GM08714 (cell line): ENCODE measurements around the gene NPPA.

Source experiments
- H3K4me3 ChIP-seq: fragments of 200-500 bp; sonication (Bioruptor generic); 2 replicates; pipeline ENCODE4 v1.5.1; 2014; ENCODE audit warnings: mild to moderate bottlenecking, low read length, inconsistent platforms
- ZNF274 ChIP-seq: IDR thresholded peaks from 2 replicates; pipeline ENCODE4 v1.6.1; 2012; ENCODE audit warnings: mild to moderate bottlenecking, low read depth, low read length

The NPPA gene

DNA sequence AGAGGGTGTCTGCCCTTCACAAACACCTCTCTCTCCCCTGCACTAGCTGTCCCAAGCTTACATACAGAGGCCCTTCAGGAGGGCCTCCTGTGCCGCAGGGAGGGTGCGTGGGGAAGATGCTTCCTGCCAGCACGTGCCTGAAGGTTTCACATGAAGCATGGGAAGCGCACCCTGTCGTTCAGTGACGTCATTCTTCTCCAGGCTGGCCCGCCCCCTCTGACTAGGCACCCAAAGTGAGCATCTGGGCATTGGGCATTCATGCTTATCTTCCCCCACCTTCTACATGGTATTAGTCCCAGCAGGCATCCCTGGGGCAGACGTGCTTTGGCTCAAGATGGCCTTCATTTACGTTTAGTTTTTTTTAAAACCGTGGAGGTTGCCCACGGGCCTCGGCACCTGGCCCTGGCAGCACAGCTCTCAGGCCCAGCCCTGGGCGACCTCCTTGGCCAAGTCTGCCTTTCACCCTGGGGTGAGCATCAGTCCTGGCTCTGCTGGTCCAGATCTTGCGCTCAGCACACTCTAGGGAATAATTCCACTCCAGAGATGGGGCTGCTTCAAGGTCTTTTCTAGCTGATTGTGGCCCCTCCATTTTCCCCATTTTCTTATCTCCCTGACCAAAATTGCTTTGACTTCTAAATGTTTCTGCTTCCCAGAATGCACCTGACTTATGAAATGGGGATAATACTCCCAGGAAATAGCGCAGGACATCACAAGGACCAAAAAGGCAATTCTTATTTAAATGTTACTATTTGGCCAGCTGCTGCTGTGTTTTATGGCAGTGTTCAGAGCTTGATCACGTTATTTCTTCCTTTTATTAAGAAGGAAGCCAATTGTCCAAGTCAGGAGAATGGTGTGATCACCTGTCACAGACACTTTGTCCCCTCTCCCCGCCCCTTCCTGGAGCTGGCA, 6.1 kb downstream of the NPPA start:
- TF ChIP-seq ZNF274 = no peak
- no peak overlapping the region for H3K4me3 ChIP-seq

DNA sequence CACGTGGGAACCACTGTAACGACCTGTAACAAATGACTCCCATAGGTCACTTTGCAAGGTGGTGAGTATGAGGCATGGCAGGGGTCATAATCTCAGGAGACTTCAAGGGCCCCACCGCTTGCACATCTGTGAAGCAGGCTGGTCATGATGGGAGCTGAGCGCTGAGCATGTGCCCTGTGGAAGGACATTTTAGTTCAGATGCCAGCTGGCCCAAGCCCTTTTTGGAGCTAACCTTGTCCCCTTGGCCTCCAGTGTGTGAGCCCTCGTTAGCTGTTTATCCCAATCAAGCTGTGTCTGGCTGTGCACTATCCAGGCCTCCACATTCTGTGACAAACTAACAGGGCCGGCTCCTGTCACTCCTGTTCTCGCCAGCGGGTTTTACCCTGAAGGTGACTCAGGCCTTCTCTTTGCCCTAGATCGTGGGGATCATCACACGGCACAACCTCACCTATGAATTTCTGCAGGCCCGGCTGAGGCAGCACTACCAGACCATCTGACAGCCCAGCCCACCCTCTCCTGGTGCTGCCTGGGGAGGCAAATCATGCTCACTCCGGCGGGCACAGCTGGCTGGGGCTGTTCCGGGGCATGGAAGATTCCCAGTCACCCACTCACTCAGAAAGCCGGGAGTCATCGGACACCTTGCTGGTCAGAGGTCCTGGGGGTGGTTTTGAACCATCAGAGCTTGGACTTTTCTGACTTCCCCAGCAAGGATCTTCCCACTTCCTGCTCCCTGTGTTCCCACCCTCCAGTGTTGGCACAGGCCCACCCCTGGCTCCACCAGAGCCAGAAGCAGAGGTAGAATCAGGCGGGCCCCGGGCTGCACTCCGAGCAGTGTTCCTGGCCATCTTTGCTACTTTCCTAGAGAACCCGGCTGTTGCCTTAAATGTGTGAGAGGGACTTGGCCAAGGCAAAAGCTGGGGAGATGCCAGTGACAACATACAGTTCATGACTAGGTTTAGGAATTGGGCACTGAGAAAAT, 7.6 kb downstream of the NPPA start:
- no peak overlapping the region for H3K4me3 ChIP-seq
- no peak for TF ChIP-seq ZNF274

DNA sequence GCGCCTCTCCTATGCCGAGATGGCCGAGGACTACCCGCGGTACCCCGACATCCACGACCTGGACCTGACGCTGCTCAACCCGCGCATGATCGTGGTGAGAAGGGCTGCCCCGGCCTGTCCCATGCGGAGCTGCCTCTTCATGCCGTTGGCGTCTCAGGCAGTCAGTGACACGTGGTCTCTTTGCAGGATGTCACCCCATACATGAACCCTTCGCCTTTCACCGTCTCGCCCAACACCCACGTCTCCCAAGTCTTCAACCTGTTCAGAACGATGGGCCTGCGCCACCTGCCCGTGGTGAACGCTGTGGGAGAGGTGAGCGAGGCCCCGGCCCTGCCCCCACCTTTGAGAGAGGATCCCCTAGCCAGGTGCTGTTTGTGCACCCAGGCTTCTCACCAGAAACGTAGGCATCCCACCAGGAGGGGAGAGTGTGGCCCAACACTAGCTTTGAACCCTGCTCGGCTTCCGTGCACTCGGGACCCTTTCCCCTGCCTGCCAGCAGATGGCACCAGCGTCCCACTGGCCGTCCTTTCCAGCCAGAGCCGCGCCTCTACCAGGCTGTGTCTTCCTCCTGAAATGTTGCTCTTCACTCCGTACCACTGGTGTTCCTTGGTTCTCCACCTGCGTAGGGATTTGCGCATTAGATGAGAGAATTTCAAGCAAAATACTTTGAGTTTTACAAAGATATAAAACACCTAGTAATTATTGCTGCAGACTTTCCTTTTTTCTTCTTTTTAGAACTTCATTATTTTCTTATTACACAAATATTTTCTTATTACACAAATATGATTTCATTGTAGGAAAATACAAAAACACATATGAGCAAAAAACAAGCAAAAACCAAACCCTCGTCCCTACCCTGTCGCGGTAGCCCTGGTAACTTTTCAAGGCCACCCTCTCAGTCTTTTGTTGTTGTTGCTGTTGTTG, 9.0 kb downstream of the NPPA start:
- no peak for TF ChIP-seq ZNF274

GRCh38 chr1:11837767-11838348, 9.7 kb downstream of the NPPA start:
- H3K4me3 ChIP-seq = no peak overlapping the region
- no peak for TF ChIP-seq ZNF274

More for the DNA sequence above, 9.0 kb downstream of the NPPA start:
- H3K4me3 ChIP-seq = no peak overlapping the region

DNA sequence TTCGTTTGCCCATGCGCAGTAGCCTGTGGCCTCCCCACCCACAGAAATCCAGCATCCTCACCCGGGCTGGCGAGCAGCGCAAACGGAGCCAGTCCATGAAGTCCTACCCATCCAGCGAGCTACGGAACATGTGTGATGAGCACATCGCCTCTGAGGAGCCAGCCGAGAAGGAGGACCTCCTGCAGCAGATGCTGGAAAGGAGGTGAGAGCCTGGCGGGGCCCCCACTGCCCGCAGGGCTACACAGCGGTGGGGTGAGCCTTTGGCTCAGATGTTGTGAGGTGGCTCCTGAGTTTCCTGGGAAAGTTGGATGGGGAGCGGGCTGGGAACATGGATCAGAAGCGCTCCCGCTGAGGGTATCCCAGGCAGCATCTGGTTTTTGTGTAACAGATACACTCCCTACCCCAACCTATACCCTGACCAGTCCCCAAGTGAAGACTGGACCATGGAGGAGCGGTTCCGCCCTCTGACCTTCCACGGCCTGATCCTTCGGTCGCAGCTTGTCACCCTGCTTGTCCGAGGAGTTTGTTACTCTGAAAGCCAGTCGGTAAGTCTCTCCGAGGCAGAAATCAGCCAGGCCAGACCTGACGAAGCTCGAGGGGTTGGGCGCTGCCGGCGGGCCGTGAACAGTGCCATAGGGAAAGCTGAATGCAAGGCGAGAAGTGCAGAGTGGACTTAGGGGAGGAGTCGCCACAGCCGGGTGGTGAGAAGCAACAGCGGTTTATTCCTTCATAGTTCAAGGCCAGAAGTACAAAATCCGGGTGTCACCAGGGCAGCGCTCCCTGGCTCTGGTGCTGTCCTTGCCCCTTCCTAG, 10.4 kb downstream of the NPPA start:
- H3K4me3 ChIP-seq = no peak overlapping the region
- no peak for TF ChIP-seq ZNF274

DNA sequence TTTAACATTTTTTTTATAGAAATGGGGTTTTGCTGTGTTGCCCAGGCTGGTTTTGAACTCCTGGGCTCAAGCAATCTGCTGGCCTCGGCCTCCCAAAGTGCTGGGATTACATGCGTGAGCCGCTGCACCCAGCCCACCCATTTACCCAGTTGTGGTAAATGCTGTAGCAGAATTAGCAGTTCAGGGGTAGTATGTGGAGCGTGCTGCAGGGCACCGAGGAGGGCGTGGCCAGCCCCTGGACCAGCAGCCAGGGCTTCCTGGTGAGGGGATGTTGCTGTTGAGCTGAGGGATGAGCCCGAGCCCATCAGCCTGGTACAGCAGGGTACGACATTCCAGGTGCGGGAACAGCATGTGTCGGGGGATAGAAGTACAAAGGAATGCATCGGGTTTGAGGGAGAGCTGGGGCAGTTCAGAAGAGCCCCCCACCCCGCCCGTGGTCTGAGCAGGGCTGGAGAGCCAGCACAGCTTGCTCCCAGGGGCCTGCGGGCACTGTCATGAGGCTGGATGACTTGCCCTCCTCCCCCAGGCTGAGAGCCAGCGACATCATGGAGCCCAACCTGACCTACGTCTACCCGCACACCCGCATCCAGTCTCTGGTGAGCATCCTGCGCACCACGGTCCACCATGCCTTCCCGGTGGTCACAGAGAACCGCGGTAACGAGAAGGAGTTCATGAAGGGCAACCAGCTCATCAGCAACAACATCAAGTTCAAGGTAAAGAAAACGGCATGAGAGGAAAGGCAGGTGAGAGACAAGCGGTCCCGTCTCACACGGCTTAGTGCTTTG, 11.9 kb downstream of the NPPA start:
- TF ChIP-seq ZNF274 = no peak

GRCh38 chr1:11833900-11834299, 13.7 kb downstream of the NPPA start:
- H3K4me3 ChIP-seq = no peak overlapping the region
- TF ChIP-seq ZNF274 = no peak

More for the DNA sequence above, 11.9 kb downstream of the NPPA start:
- H3K4me3 ChIP-seq = no peak overlapping the region

- no peak overlapping the region for H3K4me3 ChIP-seq
- no peak for TF ChIP-seq ZNF274
These were observed 14.1 kb downstream of the NPPA start for GRCh38 chr1:11833497-11833896.

- no peak for TF ChIP-seq ZNF274
- no peak overlapping the region for H3K4me3 ChIP-seq
These were observed 15.4 kb downstream of the NPPA start for GRCh38 chr1:11831945-11832725.

DNA sequence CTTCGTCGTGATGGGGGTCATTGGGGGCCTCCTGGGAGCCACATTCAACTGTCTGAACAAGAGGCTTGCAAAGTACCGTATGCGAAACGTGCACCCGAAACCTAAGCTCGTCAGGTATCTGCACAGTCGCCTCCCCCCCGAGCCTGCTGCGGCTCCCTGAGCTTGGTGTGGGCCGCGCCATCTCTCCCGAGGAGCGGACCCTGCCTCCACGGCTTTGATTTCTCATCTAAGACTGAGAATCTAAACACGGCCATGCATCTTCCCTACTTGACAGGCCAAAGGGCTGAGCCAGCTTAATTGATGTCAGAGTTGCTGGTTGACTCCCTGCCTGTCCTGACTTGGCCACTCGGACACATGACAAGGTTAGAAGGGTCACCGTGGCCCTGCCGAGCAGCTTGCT, 19.1 kb downstream of the NPPA start:
- no peak overlapping the region for H3K4me3 ChIP-seq
- no peak for TF ChIP-seq ZNF274

DNA sequence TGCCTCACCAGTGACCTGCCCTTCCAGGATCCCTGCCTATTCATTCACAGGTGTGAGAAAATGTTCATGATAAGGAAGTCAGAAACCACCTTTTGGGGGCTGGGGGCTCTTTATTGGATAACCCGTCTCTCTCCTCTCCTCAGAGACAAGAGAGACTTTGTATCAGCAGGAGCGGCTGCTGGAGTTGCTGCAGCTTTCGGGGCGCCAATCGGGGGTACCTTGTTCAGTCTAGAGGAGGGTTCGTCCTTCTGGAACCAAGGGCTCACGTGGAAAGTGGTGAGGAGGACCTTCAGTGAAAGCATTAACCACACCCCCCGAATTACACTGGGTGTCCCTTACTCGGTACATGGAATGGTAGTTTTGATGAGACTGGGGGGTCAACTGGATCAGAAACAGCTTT, 20.6 kb downstream of the NPPA start:
- no peak for TF ChIP-seq ZNF274
- no peak overlapping the region for H3K4me3 ChIP-seq
